HL-60 (cell line): ENCODE data around the gene SHB.

Experiments
- DNase-seq, 2 experiments: peaks; one replicate each; pipeline ENCODE4 v3.0.0-alpha.2; 2010 to 2020; ENCODE audit warnings: low read depth in 1 of 2, low spot score in 1 of 2
- H3K27ac ChIP-seq: fragments of 250-450 bp; sonication (Bioruptor Pico); replicated peaks from 2 replicates; pipeline ENCODE4 v1.5.1; 2020; ENCODE audit warnings: mild to moderate bottlenecking, moderate library complexity
- H3K27me3 ChIP-seq: fragments of 250-450 bp; sonication (Bioruptor Pico); 2 replicates; pipeline ENCODE4 v1.5.1; 2021; ENCODE audit warnings: mild to moderate bottlenecking, moderate library complexity; ENCODE audit not compliant: insufficient read depth, poor library complexity, severe bottlenecking
- H3K4me3 ChIP-seq: replicated peaks from 2 replicates; pipeline ENCODE4 v1.5.1; 2011; ENCODE audit warnings: mild to moderate bottlenecking, control low read depth, low read length; ENCODE audit not compliant: insufficient read depth
- CTCF ChIP-seq: IDR thresholded peaks from one replicate; pipeline ENCODE4 v1.5.1; 2011; ENCODE audit warnings: low read length, control low read depth, inconsistent platforms; ENCODE audit not compliant: insufficient read depth
- GABPA ChIP-seq: IDR thresholded peaks from 2 replicates; pipeline ENCODE4 v1.6.1; 2012; ENCODE audit warnings: low read depth
- POLR2AphosphoS5 ChIP-seq: IDR thresholded peaks from 2 replicates; pipeline ENCODE4 v1.6.1; 2012; ENCODE audit warnings: low read depth
- REST ChIP-seq: IDR thresholded peaks from 2 replicates; pipeline ENCODE4 v1.6.1; 2012; ENCODE audit warnings: low read depth; ENCODE audit not compliant: insufficient replicate concordance
- SPI1 ChIP-seq: IDR thresholded peaks from 2 replicates; pipeline ENCODE4 v1.6.1; 2012; ENCODE audit warnings: low read depth, mild to moderate bottlenecking, borderline replicate concordance

Gene SHB

GRCh38 chr9:37870081-37870798 lies 198.8 kb downstream of the SHB start:
- no peak for DNase-seq
- H3K4me3 ChIP-seq: no peak overlapping the region
- no peaks in the 10 kb centered on the region for H3K27me3 ChIP-seq
- H3K27ac ChIP-seq: no peak overlapping the region
- TF ChIP-seq GABPA: no peak
- TF ChIP-seq CTCF: no peak
- TF ChIP-seq POLR2AphosphoS5: no peak
- no peak for TF ChIP-seq REST
- no peak for TF ChIP-seq SPI1
